Osteoblast (primary cell): Measurements from ENCODE around the gene PTGDR2. TPM values are rescaled to one million over a fixed set of nuclear protein-coding genes. Genes with fewer than 3 reads are reported as not detected.

Experiments
- DNase-seq: peaks from one replicate; pipeline ENCODE4 v3.0.0; 2011; ENCODE audit warnings: low spot score, mixed read lengths; ENCODE audit not compliant: insufficient read length; ENCODE audit errors: missing footprints
- H2AFZ ChIP-seq: 2 replicates; pipeline ENCODE4 v1.6.0; 2011; ENCODE audit warnings: mild to moderate bottlenecking, low read length
- H3K27ac ChIP-seq: 2 replicates; pipeline ENCODE4 v1.5.1; 2011; ENCODE audit warnings: mild to moderate bottlenecking, low read depth, low read length, moderate library complexity
- H3K27me3 ChIP-seq: 2 replicates; pipeline ENCODE4 v1.6.0; 2012; ENCODE audit warnings: mild to moderate bottlenecking, control low read depth, inconsistent platforms, low read length, moderate library complexity; ENCODE audit not compliant: insufficient read depth
- H3K36me3 ChIP-seq: 2 replicates; pipeline ENCODE4 v1.5.1; 2011; ENCODE audit warnings: mild to moderate bottlenecking, low read length, control low read depth, moderate library complexity; ENCODE audit not compliant: insufficient read depth
- H3K4me1 ChIP-seq: 2 replicates; pipeline ENCODE4 v1.5.1; 2011; ENCODE audit warnings: mild to moderate bottlenecking, low read length, control low read depth, moderate library complexity; ENCODE audit not compliant: insufficient read depth
- H3K4me2 ChIP-seq: 2 replicates; pipeline ENCODE4 v1.6.0; 2011; ENCODE audit warnings: mild to moderate bottlenecking, low read length; ENCODE audit not compliant: insufficient read depth
- H3K4me3 ChIP-seq: fragments of 200-600 bp; sonication (generic); 3 replicates; pipeline ENCODE4 v1.5.1; 2012; ENCODE audit warnings: mild to moderate bottlenecking, low read length, inconsistent platforms; ENCODE audit not compliant: insufficient read depth
- H3K79me2 ChIP-seq: 2 replicates; pipeline ENCODE4 v1.6.0; 2012; ENCODE audit warnings: mild to moderate bottlenecking, low read length, control low read depth, inconsistent platforms; ENCODE audit not compliant: insufficient read depth
- H3K9me3 ChIP-seq: 2 replicates; pipeline ENCODE4 v1.5.1; 2011; ENCODE audit warnings: low read depth, low read length, control low read depth
- H4K20me1 ChIP-seq: 2 replicates; pipeline ENCODE4 v1.6.0; 2012; ENCODE audit warnings: mild to moderate bottlenecking, low read length, control low read depth; ENCODE audit not compliant: insufficient read depth
- CTCF ChIP-seq: IDR thresholded peaks from 2 replicates; pipeline ENCODE4 v1.5.1; 2011; ENCODE audit warnings: mild to moderate bottlenecking, low read depth, low read length, moderate library complexity; ENCODE audit errors: extremely low read depth
- total RNA-seq: library from RNA; depleted of rRNA; stranded (reverse); fragments of >200 nt; gene quantifications from 2 replicates; pipeline ENCODE4 v1.2.3, GENCODE V29; 2012

Gene PTGDR2
- total RNA-seq, 1 donor = not detected

GRCh38 chr11:60899977-60900376 lies 44.2 kb upstream of the PTGDR2 start:
- peaks cover 73% of the 10 kb centered on the region for H3K36me3 ChIP-seq
- H3K4me1 ChIP-seq = peaks cover 4% of the 10 kb centered on the region
- H3K27ac ChIP-seq = no peak overlapping the region
- H2AFZ ChIP-seq = no peak overlapping the region
- peaks cover 33% of the 10 kb centered on the region for H3K79me2 ChIP-seq
- DNase-seq = no peak
- H3K27me3 ChIP-seq = no peaks in the 10 kb centered on the region
- H3K9me3 ChIP-seq = no peaks in the 10 kb centered on the region
- no peak for TF ChIP-seq CTCF
- H4K20me1 ChIP-seq = peaks cover 32% of the 10 kb centered on the region
- H3K4me3 ChIP-seq = no peak overlapping the region
- H3K4me2 ChIP-seq = no peak overlapping the region

- no peak overlapping the region for H2AFZ ChIP-seq
- no peaks in the 10 kb centered on the region for H3K9me3 ChIP-seq
- TF ChIP-seq CTCF = peak; percentile 96
- peak overlapping the region; percentile 8 for H3K27ac ChIP-seq
- H4K20me1 ChIP-seq = peaks cover 25% of the 10 kb centered on the region
- peaks cover 79% of the 10 kb centered on the region for H3K36me3 ChIP-seq
- DNase-seq = peak; percentile 93
- no peak overlapping the region for H3K4me2 ChIP-seq
- peaks cover 26% of the 10 kb centered on the region for H3K79me2 ChIP-seq
- H3K27me3 ChIP-seq = no peaks in the 10 kb centered on the region
- H3K4me1 ChIP-seq = no peaks in the 10 kb centered on the region
- no peak overlapping the region for H3K4me3 ChIP-seq
Observed at GRCh38 chr11:60899046-60899936, 43.5 kb upstream of the PTGDR2 start.

GRCh38 chr11:60897496-60897895 lies 41.7 kb upstream of the PTGDR2 start:
- no peak for TF ChIP-seq CTCF
- peaks cover 76% of the 10 kb centered on the region for H3K36me3 ChIP-seq

GRCh38 chr11:60895687-60896086 lies 39.9 kb upstream of the PTGDR2 start:
- Histone ChIP-seq H4K20me1 (peaks cover 8% of the 10 kb centered on the region), H3K9me3 (no peaks in the 10 kb centered on the region), H3K4me2 (no peak overlapping the region), H3K4me3 (no peak overlapping the region), H3K27ac (no peak overlapping the region), H3K36me3 (peaks cover 71% of the 10 kb centered on the region), H3K27me3 (no peaks in the 10 kb centered on the region), H3K79me2 (peaks cover 2% of the 10 kb centered on the region), H2AFZ (no peak overlapping the region), H3K4me1 (no peaks in the 10 kb centered on the region)
- no peak for DNase-seq
- no peak for TF ChIP-seq CTCF

More at GRCh38 chr11:60897496-60897895, 41.7 kb upstream of the PTGDR2 start:
- H3K4me3 ChIP-seq = no peak overlapping the region
- no peaks in the 10 kb centered on the region for H3K4me1 ChIP-seq
- no peak for DNase-seq
- no peaks in the 10 kb centered on the region for H3K27me3 ChIP-seq
- no peaks in the 10 kb centered on the region for H3K9me3 ChIP-seq
- H3K27ac ChIP-seq = no peak overlapping the region
- H3K79me2 ChIP-seq = peaks cover 8% of the 10 kb centered on the region
- peaks cover 8% of the 10 kb centered on the region for H4K20me1 ChIP-seq
- no peak overlapping the region for H2AFZ ChIP-seq
- no peak overlapping the region for H3K4me2 ChIP-seq
